GM12878 (cell line): ENCODE data around the gene RBMS3. TPM values are rescaled to one million over a fixed set of nuclear protein-coding genes. Genes with fewer than 3 reads are reported as not detected.

Experiments
- ASH2L ChIP-seq: fragments of 300-600, 200-600 bp; sonication (generic); IDR thresholded peaks from 2 replicates; pipeline ENCODE4 v1.6.1; 2017; ENCODE audit warnings: low read depth, mild to moderate bottlenecking, borderline replicate concordance
- ATF3 ChIP-seq: IDR thresholded peaks from 2 replicates; pipeline ENCODE4 v1.6.1; 2011; ENCODE audit warnings: low read depth, mild to moderate bottlenecking, low read length, moderate library complexity, borderline replicate concordance; ENCODE audit errors: extremely low read depth
- CEBPZ ChIP-seq: fragments of 150-350 bp; IDR thresholded peaks from 2 replicates; pipeline ENCODE4 v1.6.1; 2016; ENCODE audit warnings: low read depth, low read length
- CHD1 ChIP-seq: IDR thresholded peaks from 2 replicates; pipeline ENCODE4 v1.6.1; 2012; ENCODE audit warnings: low read depth, low read length, improper control_type of control experiment
- FOS ChIP-seq: IDR thresholded peaks from 3 replicates; pipeline ENCODE4 v1.6.1; 2011; ENCODE audit warnings: borderline replicate concordance; ENCODE audit not compliant: insufficient read length; ENCODE audit errors: extremely low read depth
- FOXK2 ChIP-seq: fragments of 450-650 bp; IDR thresholded peaks from 2 replicates; pipeline ENCODE4 v1.6.1; 2017; ENCODE audit warnings: mild to moderate bottlenecking, moderate library complexity
- KLF5 ChIP-seq: fragments of 450-650 bp; IDR thresholded peaks from 2 replicates; pipeline ENCODE4 v1.6.1; 2014; ENCODE audit warnings: mild to moderate bottlenecking; ENCODE audit not compliant: partially characterized antibody
- MEF2A ChIP-seq: IDR thresholded peaks from 2 replicates; pipeline ENCODE4 v1.6.1; 2011; ENCODE audit warnings: low read depth, mild to moderate bottlenecking, low read length, moderate library complexity; ENCODE audit not compliant: insufficient read depth
- PML ChIP-seq: IDR thresholded peaks from 2 replicates; pipeline ENCODE4 v1.6.1; 2012; ENCODE audit warnings: low read length, inconsistent platforms
- POLR2A ChIP-seq: IDR thresholded peaks from 2 replicates; pipeline ENCODE4 v1.6.1; 2011; ENCODE audit warnings: low read depth, mild to moderate bottlenecking, low read length
- RCOR1 ChIP-seq: conservative IDR thresholded peaks from 2 replicates; pipeline ENCODE4 v1.6.1; 2012; ENCODE audit warnings: low read depth, low read length, improper control_type of control experiment
- SPI1 ChIP-seq: IDR thresholded peaks from 2 replicates; pipeline ENCODE4 v1.6.1; 2011; ENCODE audit warnings: low read depth, mild to moderate bottlenecking, low read length, moderate library complexity, borderline replicate concordance; ENCODE audit not compliant: insufficient read depth
- USF2 ChIP-seq: IDR thresholded peaks from 2 replicates; pipeline ENCODE4 v1.6.1; 2011; ENCODE audit warnings: low read depth, low read length, improper control_type of control experiment, borderline replicate concordance
- ZNF207 ChIP-seq: fragments of 450-650 bp; IDR thresholded peaks from 2 replicates; pipeline ENCODE4 v1.6.1; 2014; ENCODE audit warnings: antibody characterized with exemption, mild to moderate bottlenecking, borderline replicate concordance
- ZNF24 ChIP-seq: fragments of 450-650 bp; IDR thresholded peaks from 2 replicates; pipeline ENCODE4 v1.6.1; 2017; ENCODE audit warnings: antibody characterized with exemption, mild to moderate bottlenecking
- polyA plus RNA-seq, 11 experiments: library from polyadenylated mRNA; depleted of rRNA in 4 of 11; unstranded in 6 of 11; stranded (reverse) in 5 of 11; fragments of >200 nt; fragmentation: Nextera tagmentation in 4 of 11; fragmentation: Illumina TruSeq in 1 of 11; extraction: Ambion mirVana in 4 of 11; extraction: Trizol in 1 of 11; gene quantifications; 1 replicate in 1 of 11; 2 replicates in 10 of 11; pipeline versions ENCODE4 v1.2.1 to v1.2.3, GENCODE V29; 2011 to 2016; ENCODE audit warnings: inconsistent platforms in 2 of 11, missing spikeins in 2 of 11, low read depth in 1 of 11
- total RNA-seq, 4 experiments: library from RNA; depleted of rRNA in 3 of 4; stranded (reverse); fragments of >200 nt in 3 of 4; fragmentation: Illumina TruSeq in 1 of 4; extraction: Trizol in 1 of 4; gene quantifications; 2 replicates each; pipeline versions ENCODE4 v1.2.1 to v1.2.3, GENCODE V29; 2013 to 2021
- TF ChIP-seq, protein P1 (sequence below): IDR thresholded peaks from 2 replicates; pipeline ENCODE4 v1.6.1; 2011; ENCODE audit warnings: borderline replicate concordance, low read depth, mild to moderate bottlenecking, moderate library complexity, low read length; ENCODE audit not compliant: insufficient read depth, poor library complexity, severe bottlenecking
- TF ChIP-seq, protein P2 (sequence below): IDR thresholded peaks from 2 replicates; pipeline ENCODE4 v1.6.1; 2012; ENCODE audit warnings: low read depth, low read length, improper control_type of control experiment
- TF ChIP-seq, protein P3 (sequence below): fragments of 450-650 bp; formaldehyde crosslinking; IDR thresholded peaks from 2 replicates; pipeline ENCODE4 v1.4.0; 2022; ENCODE audit warnings: mild to moderate bottlenecking, moderate library complexity
- TF ChIP-seq, protein P4 (sequence below): IDR thresholded peaks from 2 replicates; pipeline ENCODE4 v1.6.1; 2012; ENCODE audit warnings: low read depth, low read length, improper control_type of control experiment

The RBMS3 gene
- total and polyA plus RNA-seq, 10 of the 15 experiments (the other 5 are each of a cell fraction or from before 2014, with no cell fraction given): 0.79 to 4.7 (median 3.1) TPM

- TF ChIP-seq CEBPZ (no peak), MEF2A (0 out of 2 replicates have a peak, but pooled peaks have one; percentile 57), KLF5 (no peak), ZNF24 (peak; percentile 82), USF2 (no peak), PML (no peak), FOS (no peak), CHD1 (no peak), FOXK2 (no peak), ASH2L (no peak), ATF3 (no peak), SPI1 (no peak), ZNF207 (no peak), RCOR1 (no peak), POLR2A (no peak)
- TF ChIP-seq, protein P1, sequence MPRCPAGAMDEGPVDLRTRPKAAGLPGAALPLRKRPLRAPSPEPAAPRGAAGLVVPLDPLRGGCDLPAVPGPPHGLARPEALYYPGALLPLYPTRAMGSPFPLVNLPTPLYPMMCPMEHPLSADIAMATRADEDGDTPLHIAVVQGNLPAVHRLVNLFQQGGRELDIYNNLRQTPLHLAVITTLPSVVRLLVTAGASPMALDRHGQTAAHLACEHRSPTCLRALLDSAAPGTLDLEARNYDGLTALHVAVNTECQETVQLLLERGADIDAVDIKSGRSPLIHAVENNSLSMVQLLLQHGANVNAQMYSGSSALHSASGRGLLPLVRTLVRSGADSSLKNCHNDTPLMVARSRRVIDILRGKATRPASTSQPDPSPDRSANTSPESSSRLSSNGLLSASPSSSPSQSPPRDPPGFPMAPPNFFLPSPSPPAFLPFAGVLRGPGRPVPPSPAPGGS: peak; percentile 30
- TF ChIP-seq, protein P2, sequence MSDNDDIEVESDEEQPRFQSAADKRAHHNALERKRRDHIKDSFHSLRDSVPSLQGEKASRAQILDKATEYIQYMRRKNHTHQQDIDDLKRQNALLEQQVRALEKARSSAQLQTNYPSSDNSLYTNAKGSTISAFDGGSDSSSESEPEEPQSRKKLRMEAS: no peak
- TF ChIP-seq, protein P3, sequence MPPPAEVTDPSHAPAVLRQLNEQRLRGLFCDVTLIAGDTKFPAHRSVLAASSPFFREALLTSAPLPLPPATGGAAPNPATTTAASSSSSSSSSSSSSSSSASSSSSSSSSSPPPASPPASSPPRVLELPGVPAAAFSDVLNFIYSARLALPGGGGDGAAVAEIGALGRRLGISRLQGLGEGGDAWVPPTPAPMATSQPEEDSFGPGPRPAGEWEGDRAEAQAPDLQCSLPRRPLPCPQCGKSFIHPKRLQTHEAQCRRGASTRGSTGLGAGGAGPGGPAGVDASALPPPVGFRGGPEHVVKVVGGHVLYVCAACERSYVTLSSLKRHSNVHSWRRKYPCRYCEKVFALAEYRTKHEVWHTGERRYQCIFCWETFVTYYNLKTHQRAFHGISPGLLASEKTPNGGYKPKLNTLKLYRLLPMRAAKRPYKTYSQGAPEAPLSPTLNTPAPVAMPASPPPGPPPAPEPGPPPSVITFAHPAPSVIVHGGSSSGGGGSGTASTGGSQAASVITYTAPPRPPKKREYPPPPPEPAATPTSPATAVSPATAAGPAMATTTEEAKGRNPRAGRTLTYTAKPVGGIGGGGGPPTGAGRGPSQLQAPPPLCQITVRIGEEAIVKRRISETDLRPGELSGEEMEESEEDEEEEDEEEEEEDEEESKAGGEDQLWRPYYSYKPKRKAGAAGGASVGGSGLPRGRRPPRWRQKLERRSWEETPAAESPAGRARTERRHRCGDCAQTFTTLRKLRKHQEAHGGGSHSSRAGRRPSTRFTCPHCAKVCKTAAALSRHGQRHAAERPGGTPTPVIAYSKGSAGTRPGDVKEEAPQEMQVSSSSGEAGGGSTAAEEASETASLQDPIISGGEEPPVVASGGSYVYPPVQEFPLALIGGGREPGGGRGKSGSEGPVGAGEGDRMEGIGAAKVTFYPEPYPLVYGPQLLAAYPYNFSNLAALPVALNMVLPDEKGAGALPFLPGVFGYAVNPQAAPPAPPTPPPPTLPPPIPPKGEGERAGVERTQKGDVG (CRISPR knock-in tag): no peak
- TF ChIP-seq, protein P4, sequence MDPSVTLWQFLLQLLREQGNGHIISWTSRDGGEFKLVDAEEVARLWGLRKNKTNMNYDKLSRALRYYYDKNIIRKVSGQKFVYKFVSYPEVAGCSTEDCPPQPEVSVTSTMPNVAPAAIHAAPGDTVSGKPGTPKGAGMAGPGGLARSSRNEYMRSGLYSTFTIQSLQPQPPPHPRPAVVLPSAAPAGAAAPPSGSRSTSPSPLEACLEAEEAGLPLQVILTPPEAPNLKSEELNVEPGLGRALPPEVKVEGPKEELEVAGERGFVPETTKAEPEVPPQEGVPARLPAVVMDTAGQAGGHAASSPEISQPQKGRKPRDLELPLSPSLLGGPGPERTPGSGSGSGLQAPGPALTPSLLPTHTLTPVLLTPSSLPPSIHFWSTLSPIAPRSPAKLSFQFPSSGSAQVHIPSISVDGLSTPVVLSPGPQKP: no peak
Observed at GRCh38 chr3:29686889-29687592, 406.2 kb downstream of the RBMS3 start (continued).
